ENCODE results near the gene LMCD1. TPM values are rescaled to one million over a fixed set of nuclear protein-coding genes. Genes with fewer than 3 reads are reported as not detected.

LMCD1 gene
- total RNA-seq, 2 experiments from 2014 or later: 0.47 TPM; not detected in 1

- no peaks in the 10 kb centered on the region for H3K9me3 ChIP-seq (ENCODE audit: low read length)
- POLR2A ChIA-PET: no interaction called here
These were observed 47.1 kb downstream of the LMCD1 start for GRCh38 chr3:8548502-8549275.

GRCh38 chr3:8549354-8549753 lies 47.7 kb downstream of the LMCD1 start:
- H4K20me1 ChIP-seq (ENCODE audit: insufficient read depth, low read length): no peaks in the 10 kb centered on the region
- no TSS peak for BruUV-seq (replicated peaks)
- CTCF ChIA-PET (ENCODE audit: unreplicated experiment): no interaction called here
- no peaks in the 10 kb centered on the region for H3K4me1 ChIP-seq (ENCODE audit: insufficient read depth, low read length, poor library complexity, severe bottlenecking)
- H3K79me2 ChIP-seq (ENCODE audit: insufficient read depth, low read depth, low read length): no peaks in the 10 kb centered on the region
- POLR2A ChIA-PET: no interaction called here
- intact Hi-C loops (cut with micrococcal nuclease; ENCODE audit: unreplicated experiment): no loop called here
- H3K9me2 ChIP-seq (ENCODE audit: insufficient read depth, low read length): no peaks in the 10 kb centered on the region
- no peak overlapping the region for H2AFZ ChIP-seq (ENCODE audit: low read length)
- no peaks in the 10 kb centered on the region for H3K9me3 ChIP-seq (ENCODE audit: low read length)
- H3K4me3 ChIP-seq (ENCODE audit: low read depth, low read length, poor library complexity, severe bottlenecking): no peak overlapping the region
- TF ChIP-seq CTCF (conservative IDR thresholded peaks at IDR 0.05; ENCODE audit: low read length) (no peak), EZH2phosphoT487 (IDR thresholded peaks at IDR 0.05; ENCODE audit: borderline replicate concordance, low read depth, low read length) (no peak)
- no peak overlapping the region for H3K27ac ChIP-seq (ENCODE audit: low read depth, low read length, poor library complexity, severe bottlenecking)
- no peaks in the 10 kb centered on the region for H3K36me3 ChIP-seq (ENCODE audit: insufficient read depth, low read length)
- no peak overlapping the region for H3K4me2 ChIP-seq (ENCODE audit: low read length)
- no peak for DNase-seq (ENCODE audit: low spot score)

More at GRCh38 chr3:8548502-8549275, 47.1 kb downstream of the LMCD1 start:
- CTCF ChIA-PET (ENCODE audit: unreplicated experiment): no interaction called here
- Histone ChIP-seq H3K9me2 (ENCODE audit: insufficient read depth, low read length) (no peaks in the 10 kb centered on the region), H3K79me2 (ENCODE audit: insufficient read depth, low read depth, low read length) (no peaks in the 10 kb centered on the region), H2AFZ (ENCODE audit: low read length) (no peak overlapping the region), H3K36me3 (ENCODE audit: insufficient read depth, low read length) (no peaks in the 10 kb centered on the region), H4K20me1 (ENCODE audit: insufficient read depth, low read length) (no peaks in the 10 kb centered on the region), H3K4me3 (ENCODE audit: low read depth, low read length, poor library complexity, severe bottlenecking) (no peak overlapping the region), H3K27ac (ENCODE audit: low read depth, low read length, poor library complexity, severe bottlenecking) (no peak overlapping the region), H3K4me1 (ENCODE audit: insufficient read depth, low read length, poor library complexity, severe bottlenecking) (no peaks in the 10 kb centered on the region), H3K4me2 (ENCODE audit: low read length) (no peak overlapping the region)
- intact Hi-C loops (cut with micrococcal nuclease; ENCODE audit: unreplicated experiment): no loop called here
- no TSS peak for BruUV-seq (replicated peaks)
- no peak for DNase-seq (ENCODE audit: low spot score)
- no peak for TF ChIP-seq EZH2phosphoT487 (IDR thresholded peaks at IDR 0.05; ENCODE audit: borderline replicate concordance, low read depth, low read length)
- TF ChIP-seq CTCF (conservative IDR thresholded peaks at IDR 0.05; ENCODE audit: low read length): no peak

DNA sequence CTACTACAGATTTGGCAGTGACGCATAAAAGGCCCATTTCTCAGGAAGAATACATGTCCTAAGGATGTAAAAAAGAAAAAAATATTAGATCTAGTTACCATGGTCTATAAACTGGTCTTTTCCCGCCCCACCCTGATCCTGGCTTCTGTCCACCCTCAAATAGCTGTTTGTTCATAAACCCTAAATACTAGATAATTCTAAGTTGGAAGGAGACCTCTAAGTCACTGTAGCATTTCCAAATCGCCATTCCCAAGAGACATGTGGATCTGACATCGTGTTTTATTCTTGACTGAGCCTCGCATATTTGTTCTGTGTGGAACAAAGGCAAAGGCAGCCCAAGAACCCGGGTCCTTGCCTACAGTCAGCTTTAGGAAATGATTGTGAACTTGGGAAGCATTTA lies 49.0 kb downstream of the LMCD1 start:
- Histone ChIP-seq H2AFZ (ENCODE audit: low read length) (no peak overlapping the region), H3K4me3 (ENCODE audit: low read depth, low read length, poor library complexity, severe bottlenecking) (no peak overlapping the region), H3K4me2 (ENCODE audit: low read length) (no peak overlapping the region), H3K79me2 (ENCODE audit: insufficient read depth, low read depth, low read length) (no peaks in the 10 kb centered on the region), H4K20me1 (ENCODE audit: insufficient read depth, low read length) (no peaks in the 10 kb centered on the region), H3K4me1 (ENCODE audit: insufficient read depth, low read length, poor library complexity, severe bottlenecking) (no peaks in the 10 kb centered on the region), H3K9me2 (ENCODE audit: insufficient read depth, low read length) (no peaks in the 10 kb centered on the region), H3K27ac (ENCODE audit: low read depth, low read length, poor library complexity, severe bottlenecking) (no peak overlapping the region), H3K36me3 (ENCODE audit: insufficient read depth, low read length) (no peaks in the 10 kb centered on the region), H3K9me3 (ENCODE audit: low read length) (no peaks in the 10 kb centered on the region)
- TF ChIP-seq CTCF (conservative IDR thresholded peaks at IDR 0.05; ENCODE audit: low read length) (no peak), EZH2phosphoT487 (IDR thresholded peaks at IDR 0.05; ENCODE audit: borderline replicate concordance, low read depth, low read length) (no peak)
- BruUV-seq (replicated peaks): no TSS peak
- intact Hi-C loops (cut with micrococcal nuclease; ENCODE audit: unreplicated experiment): no loop called here
- CTCF ChIA-PET (ENCODE audit: unreplicated experiment): no interaction called here
- POLR2A ChIA-PET: no interaction called here
- no peak for DNase-seq (ENCODE audit: low spot score)
